HG03139 (cell line): ENCODE measurements around the gene JAG1.

Source experiments
- ATAC-seq: cut with Tn5 transposase; IDR thresholded peaks from one replicate; pipeline ENCODE4 v1.9.1; 2021; ENCODE audit not compliant: unreplicated experiment

Gene JAG1

DNA sequence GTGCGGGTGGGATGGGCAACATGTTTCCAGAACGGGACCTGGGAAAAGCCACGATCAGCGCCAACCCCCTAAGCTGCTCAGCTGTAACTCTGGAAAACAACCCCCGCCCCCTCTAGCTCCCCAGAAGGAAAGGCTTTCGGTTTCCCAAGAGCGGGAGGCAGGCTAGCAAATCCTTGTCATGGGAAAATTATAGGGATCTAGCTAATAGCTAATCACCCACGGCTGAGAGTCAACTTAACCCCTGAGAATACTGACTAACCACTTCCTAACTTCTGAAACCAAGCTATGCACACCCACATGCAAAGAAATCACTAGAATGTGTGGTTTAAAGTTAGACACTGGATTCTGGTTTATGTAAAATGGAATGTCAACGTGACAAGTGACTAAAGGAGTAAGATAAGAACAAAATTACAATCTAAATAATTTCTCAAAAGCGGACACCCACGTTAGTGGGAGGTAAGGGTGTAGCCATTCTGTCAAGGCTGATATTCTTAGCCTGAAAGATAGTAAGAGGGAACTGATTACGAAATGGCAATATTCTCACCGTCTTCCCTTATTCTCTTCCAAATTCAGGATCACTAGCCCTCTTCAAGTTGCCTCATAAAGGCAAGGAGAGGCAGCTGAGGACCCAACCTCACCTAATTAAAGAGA is 20.1 kb downstream of the JAG1 start:
- peak; percentile 43 for ATAC-seq

DNA sequence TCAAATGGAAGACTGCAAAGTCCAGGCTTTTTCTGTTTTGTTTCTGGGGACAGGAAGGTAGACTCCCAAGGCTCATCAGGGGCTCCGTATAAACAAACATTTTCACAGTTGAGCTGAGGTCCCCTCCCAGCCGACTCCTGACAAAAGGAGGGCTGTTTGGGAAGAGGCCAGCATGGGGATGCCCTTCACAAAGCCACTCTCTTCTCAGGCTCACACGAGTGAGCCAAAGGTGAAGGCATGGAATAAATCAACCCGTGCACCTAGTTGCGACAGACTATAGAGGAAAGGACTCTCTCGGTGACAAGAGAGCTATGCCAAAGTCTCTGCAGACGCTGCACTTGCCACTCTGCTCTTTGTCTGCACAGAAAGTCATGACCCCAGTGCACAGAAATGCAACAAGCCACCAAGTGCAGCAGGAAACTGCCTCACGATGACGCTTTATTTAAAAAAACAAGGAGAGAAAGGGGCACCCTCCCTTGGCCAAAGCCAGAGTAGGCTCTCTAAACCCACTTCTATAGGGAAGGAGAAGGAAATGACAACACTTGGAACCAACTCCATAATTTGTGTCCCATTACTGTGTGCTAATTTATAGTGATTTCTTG is 21.0 kb downstream of the JAG1 start:
- ATAC-seq, result no peak

- no peak for ATAC-seq
These were observed 21.6 kb downstream of the JAG1 start for GRCh38 chr20:10652185-10652584.

GRCh38 chr20:10651227-10651990 is 22.4 kb downstream of the JAG1 start:
- no peak for ATAC-seq

- no peak for ATAC-seq
These were observed 24.0 kb downstream of the JAG1 start for GRCh38 chr20:10649797-10650160.

- ATAC-seq, result no peak
These were observed 24.6 kb downstream of the JAG1 start for GRCh38 chr20:10649080-10649796.

- no peak for ATAC-seq
These were observed 25.1 kb downstream of the JAG1 start for GRCh38 chr20:10648651-10649050.

- no peak for ATAC-seq
These were observed 25.9 kb downstream of the JAG1 start for GRCh38 chr20:10647909-10648308.

DNA sequence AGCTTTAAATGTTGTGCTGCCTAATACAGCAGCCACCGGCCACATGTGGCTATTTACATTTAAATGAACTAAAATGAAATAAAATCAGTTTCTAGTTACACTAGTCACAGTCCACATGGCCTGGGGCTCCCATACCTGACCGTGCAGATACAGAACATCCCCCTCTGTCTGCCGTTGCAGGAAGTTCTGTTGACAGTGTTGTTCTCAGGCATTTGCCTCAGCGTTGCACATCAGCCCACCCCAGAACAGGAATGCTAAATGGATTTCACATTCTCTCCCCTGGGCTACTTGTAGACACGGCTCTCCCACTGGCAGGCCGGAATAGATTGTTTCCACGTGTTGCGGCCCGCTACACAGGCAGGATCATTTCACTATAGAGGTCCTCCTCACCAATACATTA is 26.3 kb downstream of the JAG1 start:
- ATAC-seq, result no peak

DNA sequence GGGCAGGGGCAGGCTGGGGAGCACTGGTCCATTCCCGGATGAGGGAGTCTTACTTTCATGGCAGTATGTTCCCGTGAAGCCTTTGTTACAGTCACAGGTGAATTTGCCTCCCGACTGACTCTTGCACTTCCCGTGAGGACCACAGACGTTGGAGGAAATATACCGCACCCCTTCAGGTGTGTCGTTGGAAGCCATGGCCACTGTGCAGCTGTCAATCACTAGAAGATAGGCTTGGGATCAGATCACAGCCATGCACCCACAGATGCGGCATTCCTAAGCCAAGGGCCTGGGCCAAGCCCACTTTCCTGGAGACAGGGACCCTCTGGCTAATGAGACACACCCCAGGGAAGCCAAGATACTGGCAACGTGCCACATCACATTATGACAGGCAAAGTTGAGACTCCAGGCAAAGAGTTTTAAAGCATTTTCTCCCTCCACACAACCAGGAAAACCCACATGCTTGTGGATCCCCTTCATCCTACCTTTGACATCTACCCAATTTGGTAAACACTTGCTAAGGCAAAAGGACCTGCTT is 26.8 kb downstream of the JAG1 start:
- no peak for ATAC-seq

DNA sequence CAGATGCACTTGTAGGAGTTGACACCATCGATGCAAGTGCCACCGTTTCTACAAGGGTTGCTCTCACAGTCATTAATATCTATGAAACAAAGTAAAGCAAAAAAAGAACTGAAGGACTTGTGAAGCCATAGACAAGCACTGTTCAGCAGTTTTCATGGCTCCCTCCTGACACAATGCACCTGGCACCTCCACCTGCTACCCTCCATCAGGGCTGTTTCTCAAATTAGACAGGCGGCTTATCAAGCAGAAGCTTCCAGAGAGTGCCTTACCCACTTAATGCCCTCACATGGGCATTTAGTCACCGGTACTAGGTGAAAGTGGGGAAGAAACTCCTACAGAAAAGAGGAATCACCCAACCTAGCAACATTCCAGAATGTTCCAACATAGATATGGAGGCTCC is 27.8 kb downstream of the JAG1 start:
- ATAC-seq, result no peak

GRCh38 chr20:10645205-10645570 is 28.6 kb downstream of the JAG1 start:
- ATAC-seq, result no peak

DNA sequence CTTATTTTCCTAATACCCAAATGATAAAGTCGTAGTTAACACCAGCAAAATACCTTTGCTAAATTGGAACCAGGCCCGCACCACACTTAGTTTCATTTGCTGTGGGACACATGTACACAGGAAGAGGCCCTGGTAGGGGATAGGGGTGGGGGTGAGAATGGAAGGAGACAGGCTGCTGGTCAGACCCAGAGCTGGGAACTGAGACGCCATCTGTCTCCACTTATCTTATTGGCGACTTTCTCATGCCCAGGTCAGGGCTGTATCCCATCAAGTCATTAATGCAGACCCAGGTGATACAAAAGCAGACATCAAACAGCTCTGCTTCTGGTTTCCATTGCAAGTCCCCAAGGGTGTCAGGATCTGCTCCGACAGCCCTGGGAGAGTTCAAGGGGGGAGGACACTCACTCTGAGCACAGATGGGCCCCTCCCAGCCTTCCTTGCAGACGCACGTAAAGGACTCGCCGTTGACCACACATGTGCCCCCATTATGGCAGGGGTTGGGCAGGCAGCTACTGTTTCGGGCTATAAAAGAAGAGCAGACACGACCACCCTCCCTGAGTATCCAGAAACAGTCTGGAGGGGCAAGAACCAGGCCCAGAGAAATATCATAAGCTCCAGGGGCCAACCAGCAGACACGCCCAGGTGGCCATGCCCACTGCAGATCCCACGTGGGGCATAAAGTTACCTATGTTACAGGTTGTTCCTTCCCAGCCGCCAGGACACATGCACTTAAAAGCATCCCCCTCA is 29.2 kb downstream of the JAG1 start:
- ATAC-seq, result no peak

GRCh38 chr20:10643560-10643873 is 30.3 kb downstream of the JAG1 start:
- ATAC-seq, result no peak

GRCh38 chr20:10642856-10643559 is 30.8 kb downstream of the JAG1 start:
- no peak for ATAC-seq

DNA sequence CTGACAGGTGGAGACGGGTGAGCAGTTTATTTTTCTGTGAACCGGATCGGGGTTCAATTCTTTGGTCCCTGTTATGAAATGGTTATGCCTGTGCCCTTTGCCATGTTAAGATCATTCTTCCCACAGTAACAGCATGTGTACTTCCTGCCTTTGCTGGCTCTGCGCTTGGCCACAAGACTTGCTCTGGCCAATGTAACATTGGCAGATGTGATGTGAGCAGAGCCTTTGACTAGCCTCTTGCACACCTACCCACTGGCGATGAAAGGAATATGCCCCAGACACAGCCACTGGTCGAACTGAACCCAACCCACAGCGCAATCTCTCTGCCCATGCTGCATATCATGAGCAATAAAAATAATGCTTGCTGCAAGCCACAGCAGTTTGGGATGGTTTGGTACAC is 31.9 kb downstream of the JAG1 start:
- no peak for ATAC-seq

GRCh38 chr20:10641467-10641866 is 32.3 kb downstream of the JAG1 start:
- no peak for ATAC-seq

GRCh38 chr20:10640897-10641296 is 32.9 kb downstream of the JAG1 start:
- ATAC-seq, result no peak

GRCh38 chr20:10639737-10640556 is 33.9 kb downstream of the JAG1 start:
- ATAC-seq, result no peak
